K562 (cell line): ENCODE results near the gene ADAT1. TPM values are rescaled to one million over a fixed set of nuclear protein-coding genes. Genes with fewer than 3 reads are reported as not detected.

Experiments
- ARNT ChIP-seq, 2 experiments: fragments of 450-650 bp; IDR thresholded peaks; 2 replicates each; pipeline ENCODE4 v1.6.1; 2016; ENCODE audit warnings: mild to moderate bottlenecking in 1 of 2
- ASH1L ChIP-seq: fragments of 450-650 bp; IDR thresholded peaks from 2 replicates; pipeline ENCODE4 v1.6.1; 2018; ENCODE audit warnings: borderline replicate concordance, mild to moderate bottlenecking, low read depth; ENCODE audit not compliant: partially characterized antibody
- CAMTA2 ChIP-seq: fragments of 250-450 bp; sonication (Bioruptor Pico); conservative IDR thresholded peaks from 2 replicates; pipeline ENCODE4 v1.5.1; 2022
- CBFB ChIP-seq: sonication (generic); formaldehyde crosslinking; IDR thresholded peaks from 2 replicates; pipeline ENCODE4 v1.4.0; 2020; ENCODE audit warnings: mild to moderate bottlenecking, missing genetic modification reagents
- DIDO1 ChIP-seq: fragments of 450-650 bp; IDR thresholded peaks from 2 replicates; pipeline ENCODE4 v1.6.1; 2016; ENCODE audit warnings: low read depth, missing biosample characterization, missing genetic modification characterization
- DNMT1 ChIP-seq: fragments of 450-650 bp; IDR thresholded peaks from 2 replicates; pipeline ENCODE4 v1.6.1; 2016; ENCODE audit warnings: antibody characterized with exemption, mild to moderate bottlenecking
- ESRRA ChIP-seq: fragments of 450-650 bp; IDR thresholded peaks from 2 replicates; pipeline ENCODE4 v1.6.1; 2014; ENCODE audit warnings: low read depth, mild to moderate bottlenecking, moderate library complexity, borderline replicate concordance
- GATAD2A ChIP-seq: fragments of 450-650 bp; IDR thresholded peaks from 2 replicates; pipeline ENCODE4 v1.6.1; 2017
- HNRNPLL ChIP-seq: fragments of 200-400 bp; formaldehyde crosslinking; IDR thresholded peaks from 2 replicates; pipeline ENCODE4 v1.6.1; 2017; ENCODE audit warnings: low read length, low read depth, mild to moderate bottlenecking; ENCODE audit not compliant: poor library complexity, severe bottlenecking
- IRF9 ChIP-seq: fragments of 450-650 bp; IDR thresholded peaks from 2 replicates; pipeline ENCODE4 v1.6.1; 2016; ENCODE audit warnings: missing biosample characterization, missing genetic modification characterization
- MBD1 ChIP-seq: fragments of 250-450 bp; sonication (Bioruptor Pico); IDR thresholded peaks from 2 replicates; pipeline ENCODE4 v1.8.0; 2022; ENCODE audit warnings: inconsistent platforms
- MXI1 ChIP-seq: IDR thresholded peaks from 2 replicates; pipeline ENCODE4 v1.6.1; 2011; ENCODE audit warnings: low read depth, mild to moderate bottlenecking, improper control_type of control experiment, low read length
- POLR2B ChIP-seq: fragments of 450-650 bp; IDR thresholded peaks from 2 replicates; pipeline ENCODE4 v1.6.1; 2018; ENCODE audit warnings: low read depth; ENCODE audit not compliant: partially characterized antibody
- PRMT5 ChIP-seq: sonication (generic); formaldehyde crosslinking; IDR thresholded peaks from 2 replicates; pipeline ENCODE4 v1.5.0; 2020; ENCODE audit warnings: missing genetic modification reagents
- PURB ChIP-seq: sonication (generic); formaldehyde crosslinking; IDR thresholded peaks from 2 replicates; pipeline ENCODE4 v1.9.0; 2021; ENCODE audit warnings: low read depth, mild to moderate bottlenecking, missing genetic modification reagents
- SFPQ ChIP-seq: fragments of 200-400 bp; formaldehyde crosslinking; IDR thresholded peaks from 2 replicates; pipeline ENCODE4 v1.6.1; 2017; ENCODE audit warnings: mild to moderate bottlenecking, low read depth, low read length, moderate library complexity
- SLC30A9 ChIP-seq: fragments of 250-450 bp; sonication (Bioruptor Pico); IDR thresholded peaks from 2 replicates; pipeline ENCODE4 v1.8.0; 2022; ENCODE audit warnings: mild to moderate bottlenecking, moderate library complexity
- SMAD2 ChIP-seq: fragments of 150-350 bp; IDR thresholded peaks from 2 replicates; pipeline ENCODE4 v1.6.1; 2014; ENCODE audit warnings: low read depth, mild to moderate bottlenecking, low read length
- SP1 ChIP-seq: sonication (generic); formaldehyde crosslinking; IDR thresholded peaks from 2 replicates; pipeline ENCODE4 v1.8.1; 2022; ENCODE audit warnings: mild to moderate bottlenecking, missing genetic modification reagents
- TAF9B ChIP-seq: fragments of 450-650 bp; IDR thresholded peaks from 2 replicates; pipeline ENCODE4 v1.6.1; 2018; ENCODE audit warnings: mild to moderate bottlenecking; ENCODE audit not compliant: partially characterized antibody
- TRIM28 ChIP-seq: fragments of 450-650 bp; IDR thresholded peaks from 2 replicates; pipeline ENCODE4 v1.6.1; 2017
- USF2 ChIP-seq: sonication (generic); formaldehyde crosslinking; IDR thresholded peaks from 2 replicates; pipeline ENCODE4 v1.5.0; 2020; ENCODE audit warnings: missing genetic modification reagents
- ZBTB9 ChIP-seq: fragments of 450-650 bp; formaldehyde crosslinking; IDR thresholded peaks from 2 replicates; pipeline ENCODE4 v1.4.0; 2020; ENCODE audit warnings: mild to moderate bottlenecking, moderate library complexity
- ZNF140 ChIP-seq: fragments of 250-450 bp; sonication (Bioruptor Pico); IDR thresholded peaks from 2 replicates; pipeline ENCODE4 v1.8.0; 2021; ENCODE audit warnings: moderate library complexity, mild to moderate bottlenecking, inconsistent platforms
- ZNF175 ChIP-seq: fragments of 200-800 bp; sonication (Bioruptor generic); IDR thresholded peaks from 2 replicates; pipeline ENCODE4 v1.6.1; 2016; ENCODE audit warnings: low read depth, mild to moderate bottlenecking, missing genetic modification characterization, missing compliant biosample characterization
- polyA plus RNA-seq, 8 experiments: library from polyadenylated mRNA; depleted of rRNA in 4 of 8; stranded (reverse) in 5 of 8; unstranded in 3 of 8; fragments of >200 nt; fragmentation: Nextera tagmentation in 2 of 8; fragmentation: Illumina TruSeq in 1 of 8; extraction: Ambion mirVana in 2 of 8; extraction: Trizol in 1 of 8; gene quantifications; 2 replicates each; pipeline versions ENCODE4 v1.2.1 to v1.2.3, GENCODE V29; 2011 to 2014; ENCODE audit warnings: inconsistent platforms in 1 of 8, missing spikeins in 1 of 8
- total RNA-seq, 7 experiments: library from RNA; depleted of rRNA in 6 of 7; stranded (reverse); fragments of >200 nt in 6 of 7; fragmentation: Illumina TruSeq in 2 of 7; extraction: Trizol in 2 of 7; gene quantifications; 2 replicates each; pipeline versions ENCODE4 v1.2.1 to v1.2.3, GENCODE V29; 2011 to 2021; ENCODE audit warnings: low replicate concordance in 1 of 7

ADAT1 gene
- total and polyA plus RNA-seq, 9 of the 15 experiments (the other 6 are each of a cell fraction or from before 2014, with no cell fraction given): 16.0 to 36.7 (median 28.2) TPM

GRCh38 chr16:75621170-75621477 lies 2.0 kb downstream of the ADAT1 start (continued):
- TF ChIP-seq IRF9 (tag): no peak
- peak in 1 of 2 experiments; percentile 94; a peak in 2 of 4 replicates for TF ChIP-seq ARNT (IDR thresholded peaks at IDR 0.05)
- TF ChIP-seq SFPQ: no peak
- TF ChIP-seq ZNF140: no peak
- no peak for TF ChIP-seq CAMTA2 (CRISPR knock-in tag)
- TF ChIP-seq TAF9B: peak; percentile 21
- TF ChIP-seq ASH1L: no peak
- TF ChIP-seq USF2 (CRISPR knock-in tag): no peak
- no peak for TF ChIP-seq PRMT5 (CRISPR knock-in tag)
- TF ChIP-seq GATAD2A: peak; percentile 78; the same call in 1 of the 2 replicates
- TF ChIP-seq DIDO1 (tag): no peak
- no peak for TF ChIP-seq SMAD2
- TF ChIP-seq SP1: peak; percentile 38; the same call in 1 of the 2 replicates
- no peak for TF ChIP-seq ZBTB9 (CRISPR knock-in tag)
- TF ChIP-seq DNMT1: no peak
- TF ChIP-seq MBD1 (CRISPR knock-in tag): no peak
- no peak for TF ChIP-seq ESRRA
- no peak for TF ChIP-seq TRIM28
- no peak for TF ChIP-seq MXI1
- no peak for TF ChIP-seq PURB (CRISPR knock-in tag)
- no peak for TF ChIP-seq POLR2B
- no peak for TF ChIP-seq CBFB (CRISPR knock-in tag)
- no peak for TF ChIP-seq ZNF175 (CRISPR knock-in tag)
- TF ChIP-seq HNRNPLL: no peak
- no peak for TF ChIP-seq SLC30A9
